T-helper 2 cell treated with Interferon-gamma antibody and Interleukin-4, amounts not matched to agents 5 μg/mL and 100 μg/mL, for 36 hours (primary cell): Measurements from ENCODE around the gene STOML1.

ENCODE experiments used
- DNase-seq: peaks from one replicate; pipeline ENCODE4 v3.0.0; 2021; ENCODE audit warnings: low spot score
- H3K27ac Mint-ChIP-seq: one replicate; pipeline ENCODE4 v1.8.0; 2021; ENCODE audit warnings: mild to moderate bottlenecking, mixed read lengths
- H3K27me3 Mint-ChIP-seq: one replicate; pipeline ENCODE4 v1.8.0; 2021; ENCODE audit warnings: low read depth, mixed read lengths
- H3K36me3 Mint-ChIP-seq: one replicate; pipeline ENCODE4 v1.8.0; 2021; ENCODE audit warnings: low read depth, mixed read lengths
- H3K4me1 Mint-ChIP-seq: one replicate; pipeline ENCODE4 v1.8.0; 2021; ENCODE audit warnings: low read depth, mixed read lengths
- H3K4me3 Mint-ChIP-seq: one replicate; pipeline ENCODE4 v1.8.0; 2022; ENCODE audit warnings: mild to moderate bottlenecking, moderate library complexity, mixed read lengths
- H3K9me3 Mint-ChIP-seq: one replicate; pipeline ENCODE4 v1.8.0; 2021; ENCODE audit warnings: mixed read lengths

STOML1 gene

GRCh38 chr15:74032046-74032445 is 40.0 kb upstream of the STOML1 start:
- Mint-ChIP-seq H3K4me1 (peaks cover 3% of the 10 kb centered on the region), H3K27ac (no peak overlapping the region), H3K36me3 (peaks cover 57% of the 10 kb centered on the region), H3K9me3 (no peaks in the 10 kb centered on the region), H3K4me3 (no peak overlapping the region), H3K27me3 (no peaks in the 10 kb centered on the region)
- DNase-seq, result no peak

GRCh38 chr15:74028646-74029045 is 36.6 kb upstream of the STOML1 start:
- Mint-ChIP-seq H3K4me3 (no peak overlapping the region), H3K27me3 (no peaks in the 10 kb centered on the region), H3K4me1 (peaks cover 3% of the 10 kb centered on the region), H3K36me3 (peaks cover 38% of the 10 kb centered on the region), H3K9me3 (no peaks in the 10 kb centered on the region), H3K27ac (no peak overlapping the region)
- DNase-seq, result no peak

GRCh38 chr15:74027688-74028087 is 35.6 kb upstream of the STOML1 start:
- Mint-ChIP-seq H3K4me1 (no peaks in the 10 kb centered on the region), H3K9me3 (no peaks in the 10 kb centered on the region), H3K27me3 (no peaks in the 10 kb centered on the region), H3K4me3 (no peak overlapping the region), H3K36me3 (peaks cover 40% of the 10 kb centered on the region), H3K27ac (no peak overlapping the region)
- no peak for DNase-seq

GRCh38 chr15:74025436-74025835 is 33.3 kb upstream of the STOML1 start:
- Mint-ChIP-seq H3K27me3 (no peaks in the 10 kb centered on the region), H3K36me3 (peaks cover 35% of the 10 kb centered on the region), H3K27ac (no peak overlapping the region), H3K9me3 (no peaks in the 10 kb centered on the region), H3K4me3 (no peak overlapping the region), H3K4me1 (peaks cover 3% of the 10 kb centered on the region)
- DNase-seq, result no peak

GRCh38 chr15:74024687-74025086 is 32.6 kb upstream of the STOML1 start:
- Mint-ChIP-seq H3K36me3 (peaks cover 32% of the 10 kb centered on the region), H3K4me1 (peaks cover 3% of the 10 kb centered on the region), H3K27me3 (no peaks in the 10 kb centered on the region), H3K9me3 (no peaks in the 10 kb centered on the region), H3K4me3 (no peak overlapping the region), H3K27ac (no peak overlapping the region)
- DNase-seq, result no peak

DNA sequence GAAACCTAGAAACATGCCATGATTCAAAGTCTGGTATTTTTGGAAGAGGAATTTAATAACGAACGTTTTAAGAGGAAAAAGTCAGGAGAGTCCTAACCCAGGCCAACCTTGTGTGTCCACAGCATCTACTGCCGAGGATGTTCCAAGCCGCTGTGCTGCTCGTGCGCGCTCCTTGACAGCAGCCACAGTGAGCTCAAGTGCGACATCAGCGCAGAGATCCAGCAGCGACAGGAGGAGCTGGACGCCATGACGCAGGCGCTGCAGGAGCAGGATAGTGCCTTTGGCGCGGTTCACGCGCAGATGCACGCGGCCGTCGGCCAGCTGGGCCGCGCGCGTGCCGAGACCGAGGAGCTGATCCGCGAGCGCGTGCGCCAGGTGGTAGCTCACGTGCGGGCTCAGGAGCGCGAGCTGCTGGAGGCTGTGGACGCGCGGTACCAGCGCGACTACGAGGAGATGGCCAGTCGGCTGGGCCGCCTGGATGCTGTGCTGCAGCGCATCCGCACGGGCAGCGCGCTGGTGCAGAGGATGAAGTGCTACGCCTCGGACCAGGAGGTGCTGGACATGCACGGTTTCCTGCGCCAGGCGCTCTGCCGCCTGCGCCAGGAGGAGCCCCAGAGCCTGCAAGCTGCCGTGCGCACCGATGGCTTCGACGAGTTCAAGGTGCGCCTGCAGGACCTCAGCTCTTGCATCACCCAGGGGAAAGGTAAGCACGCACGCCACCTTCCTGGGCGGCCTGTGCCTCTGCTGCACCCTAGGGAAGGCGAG is 30.8 kb upstream of the STOML1 start:
- Mint-ChIP-seq H3K27me3 (no peaks in the 10 kb centered on the region), H3K36me3 (peaks cover 25% of the 10 kb centered on the region), H3K4me3 (no peak overlapping the region), H3K4me1 (peaks cover 3% of the 10 kb centered on the region), H3K9me3 (no peaks in the 10 kb centered on the region), H3K27ac (no peak overlapping the region)
- DNase-seq, result no peak

DNA sequence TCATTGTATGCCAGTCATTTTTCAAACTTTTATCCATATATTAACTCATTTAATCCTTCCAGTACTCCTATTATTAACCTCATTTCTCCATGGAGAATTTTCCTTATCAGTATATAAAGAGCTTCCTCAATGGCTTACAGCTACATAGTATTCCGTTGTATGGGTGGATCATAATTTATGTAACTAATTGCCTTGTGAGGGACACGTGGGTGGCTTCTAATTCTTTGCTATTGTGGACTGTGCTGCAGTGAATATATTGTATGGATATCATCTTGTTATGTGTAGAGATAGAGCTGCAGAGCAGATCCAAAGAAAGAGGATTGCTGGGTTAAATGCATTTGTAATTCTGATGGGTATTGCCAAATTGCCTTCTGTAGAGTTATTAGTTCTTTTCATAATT is 27.6 kb upstream of the STOML1 start:
- peaks cover 29% of the 10 kb centered on the region for H3K36me3 Mint-ChIP-seq

DNA sequence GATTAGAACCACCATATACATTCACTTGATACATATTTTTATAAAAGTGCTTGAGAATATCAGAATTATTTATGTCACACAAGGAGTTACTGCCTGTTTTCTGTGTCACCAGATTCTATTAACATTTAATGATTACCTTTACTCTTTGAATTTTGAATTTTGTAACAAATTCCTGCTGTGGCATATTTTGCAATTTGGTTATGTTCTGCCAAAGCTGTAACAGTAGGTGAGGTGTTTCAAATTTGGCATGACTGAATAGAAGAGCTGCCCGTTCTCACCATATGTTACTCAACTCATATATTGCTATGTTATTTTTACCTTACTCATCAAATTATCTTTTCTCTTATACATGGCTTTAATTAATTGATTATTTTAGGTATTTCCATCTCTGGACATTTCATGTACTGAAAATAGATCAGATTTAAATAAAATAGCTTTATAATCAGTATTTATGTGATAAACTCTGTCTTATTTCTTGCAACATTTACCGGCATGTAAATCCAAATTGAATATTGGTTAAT is 21.3 kb upstream of the STOML1 start:
- DNase-seq, result no peak
- H3K27ac Mint-ChIP-seq, result no peak overlapping the region
- peaks cover 26% of the 10 kb centered on the region for H3K4me1 Mint-ChIP-seq

More for the DNA sequence above, 27.6 kb upstream of the STOML1 start:
- no peak for DNase-seq
- Mint-ChIP-seq H3K27me3 (no peaks in the 10 kb centered on the region), H3K4me1 (peaks cover 10% of the 10 kb centered on the region), H3K4me3 (no peak overlapping the region), H3K9me3 (no peaks in the 10 kb centered on the region), H3K27ac (no peak overlapping the region)

GRCh38 chr15:74011610-74012009 is 19.5 kb upstream of the STOML1 start:
- peaks cover 43% of the 10 kb centered on the region for H3K4me1 Mint-ChIP-seq
- H3K36me3 Mint-ChIP-seq, result peaks cover 64% of the 10 kb centered on the region
- no peak overlapping the region for H3K4me3 Mint-ChIP-seq
- no peaks in the 10 kb centered on the region for H3K27me3 Mint-ChIP-seq
- no peak overlapping the region for H3K27ac Mint-ChIP-seq
- H3K9me3 Mint-ChIP-seq, result no peaks in the 10 kb centered on the region
- DNase-seq, result no peak

More for the DNA sequence above, 21.3 kb upstream of the STOML1 start:
- Mint-ChIP-seq H3K9me3 (no peaks in the 10 kb centered on the region), H3K27me3 (no peaks in the 10 kb centered on the region), H3K36me3 (peaks cover 50% of the 10 kb centered on the region), H3K4me3 (no peak overlapping the region)

- Mint-ChIP-seq H3K27ac (no peak overlapping the region), H3K9me3 (no peaks in the 10 kb centered on the region), H3K4me3 (no peak overlapping the region), H3K36me3 (peaks cover 64% of the 10 kb centered on the region), H3K4me1 (peaks cover 47% of the 10 kb centered on the region), H3K27me3 (no peaks in the 10 kb centered on the region)
- no peak for DNase-seq
Measured at GRCh38 chr15:74010929-74011540, 18.9 kb upstream of the STOML1 start.

GRCh38 chr15:74008901-74009300 is 16.8 kb upstream of the STOML1 start:
- Mint-ChIP-seq H3K27ac (peak overlapping the region; percentile 2), H3K9me3 (peaks cover under 1% of the 10 kb centered on the region), H3K36me3 (peaks cover 69% of the 10 kb centered on the region), H3K4me1 (peaks cover 45% of the 10 kb centered on the region), H3K27me3 (no peaks in the 10 kb centered on the region), H3K4me3 (no peak overlapping the region)
- no peak for DNase-seq

GRCh38 chr15:74007820-74008371 is 15.8 kb upstream of the STOML1 start:
- DNase-seq, result peak; percentile 51
- Mint-ChIP-seq H3K27me3 (no peaks in the 10 kb centered on the region), H3K4me3 (peak overlapping the region; percentile 80), H3K36me3 (peaks cover 68% of the 10 kb centered on the region), H3K27ac (peak overlapping the region; percentile 87), H3K9me3 (peaks cover 7% of the 10 kb centered on the region), H3K4me1 (peaks cover 47% of the 10 kb centered on the region)

DNA sequence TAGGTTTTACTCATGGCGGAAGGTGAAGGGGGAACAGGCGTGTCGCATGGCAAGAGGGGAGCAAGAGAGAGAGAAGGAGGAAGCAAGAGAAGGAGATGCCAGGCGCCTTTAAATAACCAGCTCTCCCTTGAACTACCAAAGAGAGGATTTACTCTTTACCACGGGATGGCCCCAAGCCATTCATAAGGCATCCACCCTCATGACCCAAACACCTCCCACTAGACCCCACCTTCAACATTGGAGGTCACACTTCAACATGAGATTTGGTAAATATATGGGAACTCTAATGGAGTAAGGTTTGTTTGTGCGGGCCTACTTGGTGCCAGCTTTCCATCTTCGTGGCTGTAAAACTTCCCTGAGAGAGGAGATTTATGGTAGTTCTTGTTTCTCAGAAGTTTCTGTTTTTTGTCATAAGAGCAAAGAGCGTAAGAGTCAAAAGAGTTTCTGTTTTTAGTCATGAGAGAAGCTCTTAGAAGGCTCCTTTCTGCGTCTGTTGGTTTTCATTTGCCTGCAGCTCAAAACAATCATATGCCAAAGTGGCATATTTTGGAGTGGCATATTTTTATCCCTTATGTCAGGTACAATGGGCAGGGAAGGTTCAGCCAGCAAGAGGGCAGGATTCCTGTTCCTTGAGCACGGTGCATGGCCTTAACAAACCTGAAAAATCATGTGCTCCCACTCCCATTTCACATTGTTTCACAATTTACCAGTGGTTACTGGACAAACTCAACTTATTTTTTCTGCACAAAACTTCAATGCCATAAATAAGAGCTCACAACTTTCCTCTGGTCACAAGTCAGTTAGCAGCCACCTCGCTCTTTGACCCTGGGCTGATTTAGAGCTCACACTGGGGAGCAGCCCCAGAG is 14.9 kb upstream of the STOML1 start:
- H3K27me3 Mint-ChIP-seq, result no peaks in the 10 kb centered on the region
- peaks cover 68% of the 10 kb centered on the region for H3K36me3 Mint-ChIP-seq
- peaks cover 7% of the 10 kb centered on the region for H3K9me3 Mint-ChIP-seq
- H3K4me3 Mint-ChIP-seq, result peak overlapping the region; percentile 80
- peaks cover 47% of the 10 kb centered on the region for H3K4me1 Mint-ChIP-seq
- no peak for DNase-seq
- H3K27ac Mint-ChIP-seq, result peak overlapping the region; percentile 87
